ENCODE measurements around the gene ADRA2B.

ADRA2B gene

GRCh38 chr2:96136129-96136720 lies 19.9 kb upstream of the ADRA2B start:
- no peak for DNase-seq

GRCh38 chr2:96135621-96136020 lies 19.2 kb upstream of the ADRA2B start:
- DNase-seq, result no peak

GRCh38 chr2:96135171-96135570 lies 18.8 kb upstream of the ADRA2B start:
- no peak for DNase-seq

GRCh38 chr2:96134421-96134820 lies 18.1 kb upstream of the ADRA2B start:
- no peak for DNase-seq

- no peak for DNase-seq
Observed at GRCh38 chr2:96131813-96132745, 15.7 kb upstream of the ADRA2B start.

- DNase-seq, result peak; percentile 48
Observed at GRCh38 chr2:96131152-96131812, 14.9 kb upstream of the ADRA2B start.

GRCh38 chr2:96130483-96130882 lies 14.1 kb upstream of the ADRA2B start:
- no peak for DNase-seq

- no peak for DNase-seq
Observed at GRCh38 chr2:96129528-96130120, 13.3 kb upstream of the ADRA2B start.

- no peak for DNase-seq
Observed at GRCh38 chr2:96128456-96128855, 12.1 kb upstream of the ADRA2B start.

- DNase-seq, result no peak
Observed at GRCh38 chr2:96124406-96125265, 8.3 kb upstream of the ADRA2B start.

- DNase-seq, result no peak
Observed at GRCh38 chr2:96123936-96124335, 7.6 kb upstream of the ADRA2B start.

GRCh38 chr2:96123290-96123689 lies 6.9 kb upstream of the ADRA2B start:
- no peak for DNase-seq

- no peak for DNase-seq
Observed at GRCh38 chr2:96122391-96122790, 6.0 kb upstream of the ADRA2B start.

- no peak for DNase-seq
Observed at GRCh38 chr2:96121414-96121813, 5.0 kb upstream of the ADRA2B start.

GRCh38 chr2:96120991-96121390 lies 4.6 kb upstream of the ADRA2B start:
- DNase-seq, result no peak

- DNase-seq, result no peak
Observed at GRCh38 chr2:96120091-96120720, 3.8 kb upstream of the ADRA2B start.

- no peak for DNase-seq
Observed at GRCh38 chr2:96119389-96119751, 3.0 kb upstream of the ADRA2B start.

- DNase-seq, result no peak
Observed at GRCh38 chr2:96118698-96119388, 2.5 kb upstream of the ADRA2B start.

- DNase-seq, result no peak
Observed at GRCh38 chr2:96117701-96118588, 1.6 kb upstream of the ADRA2B start.

GRCh38 chr2:96116879-96117533 lies 635 bp upstream of the ADRA2B start:
- peak; percentile 42 for DNase-seq

Measured in stimulated activated naive CD4-positive, alpha-beta T cell treated with Interleukin-2 at 50 U/mL for 16 hours (primary cell).